Effector memory CD8-positive, alpha-beta T cell (primary cell): ENCODE measurements around the gene RAC2.
A peak's percentile ranks its signal among the peaks of the same experiment; 100 is the strongest.

Source experiments
- ATAC-seq: fragments of 150-1000 bp; cut with Tn5 transposase; replicated peaks from 2 replicates; pipeline ENCODE4 v1.10.0; 2021; ENCODE audit warnings: mild to moderate bottlenecking, moderate library complexity
- DNase-seq, 3 experiments: peaks; one replicate each; pipeline ENCODE4 v3.0.0; 2021
- H3K27ac Mint-ChIP-seq, 2 donors: one replicate each; pipeline ENCODE4 v1.8.0; 2022; ENCODE audit warnings: mild to moderate bottlenecking in 2 of 2, mixed read lengths in 2 of 2, moderate library complexity in 2 of 2
- H3K27me3 Mint-ChIP-seq, 2 donors: one replicate each; pipeline ENCODE4 v1.8.0; 2022; ENCODE audit warnings: mixed read lengths in 2 of 2
- H3K36me3 Mint-ChIP-seq: one replicate; pipeline ENCODE4 v1.8.0; 2022; ENCODE audit warnings: mild to moderate bottlenecking, moderate library complexity, mixed read lengths; ENCODE audit not compliant: insufficient read depth
- H3K4me1 Mint-ChIP-seq, 2 donors: one replicate each; pipeline ENCODE4 v1.8.0; 2022; ENCODE audit warnings: low read depth in 2 of 2, mixed read lengths in 2 of 2
- H3K4me3 Mint-ChIP-seq, 2 donors: one replicate each; pipeline ENCODE4 v1.8.0; 2022; ENCODE audit warnings: mild to moderate bottlenecking in 2 of 2, mixed read lengths in 2 of 2, moderate library complexity in 2 of 2
- H3K9me3 Mint-ChIP-seq, 2 donors: one replicate each; pipeline ENCODE4 v1.8.0; 2022; ENCODE audit warnings: mixed read lengths in 2 of 2
- total RNA-seq, 9 experiments: gene quantifications; one replicate each; lab custom pipeline; 2026; lab: John Stamatoyannopoulos, UW

Gene RAC2
- total RNA-seq: 104 to 239 (median 144) reads per million in 9 experiments

DNA sequence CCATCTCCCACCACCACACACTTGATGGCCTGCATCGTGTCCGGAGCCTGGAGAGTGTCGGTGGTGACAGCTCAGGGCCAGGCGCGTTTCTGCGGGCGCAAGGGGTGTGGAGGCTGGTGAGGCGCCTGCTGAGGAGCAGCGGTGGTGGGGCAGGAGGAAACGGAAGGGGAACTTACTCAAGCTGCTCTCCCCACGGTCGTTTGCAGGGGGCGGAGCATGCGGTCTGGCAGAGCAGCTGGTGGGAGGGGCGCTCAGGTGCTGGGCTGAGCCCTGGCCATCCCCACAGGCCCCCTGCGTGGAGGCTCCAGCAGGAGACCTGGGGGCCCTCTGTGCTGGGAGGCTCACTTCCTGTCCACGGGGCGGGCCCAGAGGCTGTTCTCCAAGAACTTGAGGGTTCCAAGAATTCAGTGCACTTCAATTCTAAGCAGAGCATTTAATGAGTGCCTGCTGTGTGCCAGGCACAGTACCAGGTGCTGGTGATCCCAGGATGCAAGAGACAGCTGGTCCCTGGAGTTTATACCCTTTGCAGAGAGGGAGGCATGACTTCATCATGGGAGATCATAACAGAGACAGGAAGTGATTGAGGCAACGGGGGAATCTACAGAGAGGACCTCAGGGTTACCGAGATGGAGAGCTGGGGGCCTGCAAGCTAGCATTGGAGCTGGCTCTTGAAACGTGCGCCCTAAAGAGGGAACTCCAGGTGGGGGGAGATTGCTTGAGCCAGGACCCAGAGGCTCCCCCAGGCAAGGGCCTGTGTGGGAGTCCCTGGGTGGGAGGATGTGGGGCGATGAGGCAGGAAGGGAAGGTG, at the start of gene RAC2:
TSS of gene RAC2 (minus strand) at position 156 of the 808 bp plus-strand sequence. CDS start at position 35, 121 bp downstream.
- peaks cover 43% of the 10 kb centered on the region for H3K36me3 Mint-ChIP-seq
- ATAC-seq: peak; percentile 66
- peak; percentile 69 to 77 (median 75) for DNase-seq
- peak within 1 kb of the TSS; percentile 91 to 93 for H3K27ac Mint-ChIP-seq
- H3K4me1 Mint-ChIP-seq: peaks cover 50 to 51% of the 10 kb centered on the region in 2 donors
- H3K27me3 Mint-ChIP-seq: no peaks in the 10 kb centered on the region
- peak within 1 kb of the TSS; percentile 97 to 98 for H3K4me3 Mint-ChIP-seq
- no peaks in the 10 kb centered on the region for H3K9me3 Mint-ChIP-seq

DNA sequence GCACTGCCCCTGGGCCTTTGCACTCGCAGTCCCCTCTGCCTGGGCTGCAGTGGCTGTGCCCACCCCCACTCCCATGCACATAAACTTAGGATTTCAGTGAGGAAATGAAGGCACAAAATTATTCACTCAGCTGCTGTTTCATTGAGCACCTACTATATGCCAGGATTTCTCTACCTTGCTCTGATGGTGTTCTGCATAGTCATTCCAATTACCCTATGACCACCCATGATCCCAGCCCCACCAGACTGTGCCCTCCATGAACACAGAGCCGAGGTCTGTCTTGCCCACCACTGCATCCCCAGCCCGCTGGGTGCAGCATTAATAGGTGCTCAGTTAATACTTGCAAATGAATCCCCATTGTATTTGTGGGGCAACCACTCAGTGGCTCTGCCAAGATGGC, 49.1 kb upstream of the RAC2 start:
- peaks cover 65% of the 10 kb centered on the region for H3K36me3 Mint-ChIP-seq
- H3K27me3 Mint-ChIP-seq: no peaks in the 10 kb centered on the region
- peaks cover 58 to 61% of the 10 kb centered on the region in 2 donors for H3K4me1 Mint-ChIP-seq
- H3K4me3 Mint-ChIP-seq: no peak overlapping the region
- peak overlapping the region; percentile 41 to 84 for H3K27ac Mint-ChIP-seq
- no peaks in the 10 kb centered on the region for H3K9me3 Mint-ChIP-seq
- no peak for DNase-seq
- no peak for ATAC-seq

DNA sequence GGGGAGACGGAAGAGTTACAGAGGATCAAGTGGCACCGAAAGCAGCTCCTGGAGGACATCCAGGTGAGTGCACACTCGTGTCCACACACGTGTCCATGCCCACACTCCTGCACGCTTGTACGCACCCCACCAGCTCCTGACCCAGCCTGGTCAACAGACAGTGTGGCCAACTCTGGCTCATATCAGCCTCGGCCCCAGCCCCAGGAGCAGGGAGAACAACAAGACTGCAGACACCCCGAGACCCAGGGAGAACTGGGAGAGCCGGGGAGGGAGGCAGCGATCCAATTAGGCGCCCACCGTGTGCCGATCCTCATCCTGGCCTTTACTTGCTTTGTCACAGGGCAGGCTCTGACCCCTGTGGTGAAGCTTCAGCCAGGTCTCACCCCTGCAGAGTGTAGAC, 48.6 kb upstream of the RAC2 start:
- Mint-ChIP-seq H3K27ac (peak overlapping the region in 1 of 2 donors; percentile 41), H3K9me3 (no peaks in the 10 kb centered on the region), H3K27me3 (no peaks in the 10 kb centered on the region), H3K4me3 (no peak overlapping the region), H3K4me1 (peaks cover 57 to 61% of the 10 kb centered on the region in 2 donors), H3K36me3 (peaks cover 65% of the 10 kb centered on the region)
- ATAC-seq: no peak
- no peak for DNase-seq

DNA sequence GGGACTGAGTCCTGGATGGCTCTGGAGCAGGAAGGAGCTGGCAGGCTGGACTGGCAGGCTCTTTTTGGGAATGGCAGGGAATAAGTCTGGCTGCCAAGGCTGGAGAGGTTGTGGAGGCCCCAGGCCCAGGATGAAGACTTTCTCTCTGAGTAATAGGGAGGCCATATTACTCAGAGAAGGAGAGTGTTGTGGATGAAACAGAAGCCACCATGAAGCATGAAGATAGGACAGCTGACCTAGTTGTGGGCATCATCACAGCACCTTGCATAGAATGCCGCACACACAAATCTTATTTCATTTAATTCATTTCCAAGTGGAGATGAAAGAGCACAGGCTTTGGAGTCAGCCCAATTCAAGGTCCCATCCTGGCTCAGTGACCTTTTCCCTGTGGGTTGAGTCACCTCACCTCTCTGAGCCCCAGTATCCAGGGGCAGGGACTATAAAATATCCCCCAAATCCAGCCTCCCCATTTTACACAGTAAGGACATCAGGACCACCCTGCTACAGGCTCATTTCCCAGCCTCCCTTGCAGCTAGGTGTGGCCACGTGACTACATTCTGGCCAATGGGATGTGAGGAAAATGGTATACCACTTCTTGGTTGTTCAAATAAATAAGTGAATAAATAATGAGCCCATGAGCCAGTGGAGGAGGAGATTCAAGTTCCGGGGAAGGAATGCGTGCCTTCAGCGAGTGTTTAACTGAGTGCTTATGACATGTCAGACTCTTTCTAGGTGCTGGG, 47.7 kb upstream of the RAC2 start:
- H3K4me3 Mint-ChIP-seq: peak overlapping the region in 1 of 2 donors; percentile 20
- no peak for ATAC-seq
- peaks cover 63% of the 10 kb centered on the region for H3K36me3 Mint-ChIP-seq
- no peak for DNase-seq
- no peaks in the 10 kb centered on the region for H3K27me3 Mint-ChIP-seq
- peak overlapping the region; percentile 56 to 91 for H3K27ac Mint-ChIP-seq
- H3K9me3 Mint-ChIP-seq: no peaks in the 10 kb centered on the region
- H3K4me1 Mint-ChIP-seq: peaks cover 65% of the 10 kb centered on the region in 2 donors

DNA sequence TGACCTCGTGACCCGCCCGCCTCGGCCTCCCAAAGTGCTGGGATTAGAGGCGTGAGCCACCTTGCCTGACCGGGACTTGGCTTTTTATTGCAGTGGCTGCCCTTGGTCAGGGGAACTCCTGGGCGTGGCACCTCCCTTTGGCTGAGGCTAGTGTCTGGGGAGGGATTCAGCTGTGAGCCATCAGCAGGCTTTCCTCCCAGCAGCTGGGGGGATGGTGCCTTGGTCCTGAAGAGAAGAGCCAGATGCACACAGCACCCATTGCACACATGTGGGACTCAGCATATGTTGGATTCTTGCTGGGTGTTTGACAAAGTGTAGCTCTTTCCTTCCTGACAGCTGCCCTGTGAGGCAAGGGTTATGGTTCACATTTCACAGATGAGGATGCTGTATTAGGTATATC, 46.7 kb upstream of the RAC2 start:
- Mint-ChIP-seq H3K4me3 (peak overlapping the region in 1 of 2 donors; percentile 40), H3K4me1 (peaks cover 72 to 75% of the 10 kb centered on the region in 2 donors), H3K27ac (peak overlapping the region; percentile 56 to 91), H3K27me3 (no peaks in the 10 kb centered on the region), H3K36me3 (peaks cover 62% of the 10 kb centered on the region), H3K9me3 (no peaks in the 10 kb centered on the region)
- ATAC-seq (no peak), DNase-seq (no peak)

DNA sequence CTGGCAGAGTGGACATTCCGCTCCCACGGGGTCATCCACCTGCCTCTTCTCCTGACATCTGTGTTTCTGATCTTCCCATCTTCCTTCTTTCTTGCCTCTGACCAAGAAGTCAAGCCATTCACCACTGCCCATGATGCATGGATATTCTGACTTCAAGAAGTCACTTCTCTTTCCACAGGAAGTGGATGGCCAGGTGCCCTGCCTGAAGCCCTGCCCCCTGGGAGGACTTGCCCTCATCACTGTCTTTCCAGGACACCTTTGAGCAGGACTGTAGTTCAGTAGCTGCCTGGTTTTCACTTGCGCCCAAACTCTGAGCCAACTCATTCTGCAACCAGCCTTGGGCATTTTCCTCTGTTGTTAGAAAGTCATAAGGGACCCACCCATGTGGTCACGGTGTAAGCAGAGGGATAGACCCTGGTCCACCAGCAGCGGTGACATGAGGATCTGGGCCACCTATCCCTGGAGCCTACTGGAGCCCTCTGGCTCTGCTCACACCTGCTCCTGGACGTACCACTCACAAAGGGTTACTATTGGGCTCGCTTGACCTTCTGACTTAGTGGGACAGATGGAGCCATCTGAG, 45.2 kb upstream of the RAC2 start:
- Mint-ChIP-seq H3K27me3 (no peaks in the 10 kb centered on the region), H3K4me3 (peak overlapping the region in 1 of 2 donors; percentile 99), H3K4me1 (peaks cover 74 to 81% of the 10 kb centered on the region in 2 donors), H3K27ac (peak overlapping the region; percentile 47 to 91), H3K36me3 (peaks cover 62% of the 10 kb centered on the region), H3K9me3 (no peaks in the 10 kb centered on the region)
- ATAC-seq (no peak), DNase-seq (no peak)

DNA sequence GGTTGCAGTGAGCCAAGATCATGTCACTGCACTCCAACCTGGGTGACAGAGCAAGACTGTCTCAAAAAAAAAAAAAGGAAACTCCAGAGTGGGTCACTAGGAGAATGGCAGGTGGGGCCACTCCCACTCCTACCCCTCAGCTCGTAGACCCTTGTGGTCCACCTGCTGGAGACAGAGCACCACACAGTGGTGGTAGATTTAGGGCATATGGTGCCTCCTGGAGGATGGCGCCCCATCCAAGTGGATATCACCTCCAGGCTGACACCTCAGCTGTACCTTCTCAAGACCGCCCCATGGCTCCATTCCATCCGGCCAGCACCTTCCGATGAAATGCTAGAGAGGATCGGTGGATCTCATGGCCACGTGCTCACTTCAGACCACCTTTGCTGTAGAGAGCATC, 44.5 kb upstream of the RAC2 start:
- no peak for ATAC-seq
- Mint-ChIP-seq H3K4me1 (peaks cover 76 to 81% of the 10 kb centered on the region in 2 donors), H3K27ac (peak overlapping the region; percentile 47 to 91), H3K27me3 (no peaks in the 10 kb centered on the region), H3K4me3 (peak overlapping the region in 1 of 2 donors; percentile 99), H3K9me3 (no peaks in the 10 kb centered on the region), H3K36me3 (peaks cover 62% of the 10 kb centered on the region)
- DNase-seq: no peak

DNA sequence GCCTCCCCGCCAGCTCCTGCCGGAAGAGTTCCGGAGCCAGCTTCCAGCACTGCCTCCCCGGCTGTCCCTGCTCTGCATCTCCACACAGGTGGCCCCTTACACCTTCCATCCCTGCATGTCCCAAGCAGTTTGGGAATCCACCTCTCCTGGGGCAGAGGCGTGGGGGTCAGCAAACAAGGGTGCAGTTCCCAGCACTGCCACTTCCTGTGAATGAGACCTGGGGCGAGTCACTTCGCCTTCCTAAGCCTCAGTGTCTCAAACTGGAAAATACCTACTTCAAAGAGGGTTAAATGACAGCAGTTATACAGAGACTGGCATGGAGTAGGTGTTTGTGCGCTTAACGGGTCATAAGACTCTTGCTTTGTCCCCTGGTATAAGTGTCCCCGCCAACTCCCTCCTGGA, 43.5 kb upstream of the RAC2 start:
- Mint-ChIP-seq H3K27me3 (no peaks in the 10 kb centered on the region), H3K27ac (peak overlapping the region; percentile 68 to 96), H3K4me1 (peaks cover 75 to 84% of the 10 kb centered on the region in 2 donors), H3K4me3 (peak overlapping the region; percentile 97 to 99), H3K36me3 (peaks cover 56% of the 10 kb centered on the region), H3K9me3 (no peaks in the 10 kb centered on the region)
- DNase-seq: no peak
- ATAC-seq: no peak

DNA sequence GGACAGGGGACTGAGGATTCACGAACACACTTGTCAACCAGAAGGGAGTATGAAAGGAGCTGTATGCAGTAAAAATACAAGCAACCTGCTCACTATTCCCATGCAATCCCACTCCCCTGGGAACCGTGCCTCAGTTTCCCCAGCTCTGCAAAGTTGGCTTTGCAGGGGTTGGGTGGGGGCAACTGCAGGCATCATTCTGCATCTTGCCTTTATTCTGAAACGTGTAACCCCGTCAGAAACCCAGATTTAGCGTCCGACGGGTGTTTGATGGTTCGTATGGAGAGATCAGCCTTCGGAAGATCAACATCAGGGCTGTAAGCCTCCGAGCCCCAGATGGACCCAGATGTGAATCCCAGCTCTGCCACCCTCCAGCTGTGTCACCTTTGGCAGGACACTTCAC, 41.9 kb upstream of the RAC2 start:
- Mint-ChIP-seq H3K27ac (peak overlapping the region; percentile 44 to 96), H3K4me1 (peaks cover 74 to 80% of the 10 kb centered on the region in 2 donors), H3K36me3 (peaks cover 50% of the 10 kb centered on the region), H3K4me3 (peak overlapping the region; percentile 97 to 99), H3K27me3 (no peaks in the 10 kb centered on the region), H3K9me3 (no peaks in the 10 kb centered on the region)
- DNase-seq (no peak), ATAC-seq (no peak)

DNA sequence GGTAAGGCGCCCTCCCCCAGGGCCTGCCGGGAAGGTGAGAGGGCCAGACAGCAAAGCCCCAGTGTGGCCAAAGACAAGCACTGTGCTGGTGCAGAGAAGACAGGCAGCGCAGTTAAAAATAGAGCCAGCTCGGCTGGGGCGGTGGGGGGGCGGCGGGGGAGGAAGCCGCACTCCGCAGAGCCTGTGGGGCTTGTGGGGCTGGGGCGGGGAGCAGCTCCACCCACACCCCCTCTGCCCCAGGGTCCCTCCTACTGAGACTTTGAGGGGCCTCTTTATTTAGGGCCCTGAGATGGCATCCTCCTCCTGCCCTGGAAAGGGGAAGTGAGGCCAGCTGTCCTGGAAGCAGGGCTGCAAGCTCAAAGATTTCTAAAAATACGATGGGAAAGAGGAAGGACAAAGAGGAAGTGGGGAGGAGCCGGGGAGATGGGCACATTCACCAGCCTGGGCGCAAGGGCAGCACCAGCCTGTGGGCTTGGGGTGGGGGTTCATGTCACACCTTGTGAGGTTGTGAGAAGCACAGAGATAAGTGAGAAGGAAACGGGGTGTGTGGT, 40.8 kb upstream of the RAC2 start:
- H3K27ac Mint-ChIP-seq: peak overlapping the region; percentile 96 to 97
- H3K4me3 Mint-ChIP-seq: peak overlapping the region; percentile 97 to 99
- peak; percentile 62 to 72 (median 65) for DNase-seq
- H3K36me3 Mint-ChIP-seq: peaks cover 49% of the 10 kb centered on the region
- peak; percentile 85 for ATAC-seq
- H3K9me3 Mint-ChIP-seq: no peaks in the 10 kb centered on the region
- H3K4me1 Mint-ChIP-seq: peaks cover 68 to 70% of the 10 kb centered on the region in 2 donors
- no peaks in the 10 kb centered on the region for H3K27me3 Mint-ChIP-seq

DNA sequence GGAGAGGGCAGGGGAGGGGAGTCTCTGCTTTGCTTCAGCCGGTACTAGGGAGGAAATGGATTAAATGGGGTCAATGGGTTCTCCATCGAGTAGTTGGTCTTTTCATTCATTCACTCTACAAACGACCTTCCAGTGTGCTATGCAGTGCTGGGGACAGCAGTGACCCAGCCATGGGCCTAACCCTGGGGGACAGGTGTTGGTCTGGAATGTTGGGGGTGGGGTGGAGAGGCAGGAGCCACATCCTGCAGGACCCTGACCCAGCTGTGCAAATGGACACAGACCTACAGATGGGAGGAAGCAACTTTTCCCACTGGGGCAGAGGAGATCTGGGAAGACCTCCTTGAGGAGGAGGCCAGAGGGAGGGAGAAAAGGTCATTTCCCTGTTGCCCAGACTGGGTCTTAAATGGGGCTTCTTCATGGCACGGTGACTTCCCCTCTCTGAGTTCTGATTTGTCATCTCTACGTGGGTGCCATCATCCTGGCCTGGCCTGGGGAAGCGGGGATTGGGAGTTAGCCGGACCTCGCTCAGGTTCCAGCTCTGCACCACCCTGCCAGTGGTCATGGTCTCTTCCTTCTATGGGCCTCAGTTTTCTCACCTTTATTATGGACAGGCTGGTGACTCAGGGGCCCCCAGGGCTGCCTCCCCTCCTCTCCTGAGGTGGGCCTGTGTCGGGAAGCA, 40.2 kb upstream of the RAC2 start:
- no peak for DNase-seq
- Mint-ChIP-seq H3K27ac (peak overlapping the region; percentile 96 to 97), H3K27me3 (no peaks in the 10 kb centered on the region), H3K9me3 (no peaks in the 10 kb centered on the region), H3K4me1 (peaks cover 70 to 71% of the 10 kb centered on the region in 2 donors), H3K4me3 (peak overlapping the region; percentile 97 to 99), H3K36me3 (peaks cover 43% of the 10 kb centered on the region)
- ATAC-seq: no peak

DNA sequence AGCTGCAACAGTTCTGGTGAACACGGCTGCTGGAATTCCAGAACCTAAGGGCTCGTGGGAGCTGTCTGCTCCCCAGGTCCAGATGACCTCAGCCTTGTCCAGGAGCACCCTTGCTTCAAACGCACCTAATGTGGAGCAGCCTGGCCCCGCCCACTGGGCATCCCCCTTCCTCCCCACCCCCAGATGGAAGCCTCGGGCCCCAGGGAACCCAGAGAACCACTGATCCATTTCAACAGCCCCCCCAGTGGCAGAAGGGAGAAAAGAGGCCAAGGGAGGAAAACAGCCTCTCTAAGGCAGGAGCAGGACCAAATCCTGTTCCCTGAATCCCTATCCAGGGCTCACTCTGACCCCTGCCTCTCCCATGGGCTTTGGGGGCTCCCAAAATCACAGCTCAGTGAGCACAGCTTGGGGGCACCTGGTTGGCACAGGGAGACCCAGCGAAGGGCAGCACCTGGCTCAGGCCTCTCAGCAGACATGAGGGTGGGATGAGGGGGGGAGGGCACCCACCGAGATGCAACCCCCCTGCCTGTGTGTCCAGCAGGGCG, 39.4 kb upstream of the RAC2 start:
- H3K27me3 Mint-ChIP-seq: no peaks in the 10 kb centered on the region
- H3K27ac Mint-ChIP-seq: peak overlapping the region; percentile 96 to 97
- H3K4me3 Mint-ChIP-seq: peak overlapping the region; percentile 97 to 99
- DNase-seq (no peak), ATAC-seq (no peak)
- H3K4me1 Mint-ChIP-seq: peaks cover 70 to 73% of the 10 kb centered on the region in 2 donors
- no peaks in the 10 kb centered on the region for H3K9me3 Mint-ChIP-seq
- H3K36me3 Mint-ChIP-seq: peaks cover 36% of the 10 kb centered on the region
